ENCODE measurements around the gene GYS1. TPM values are rescaled to one million over a fixed set of nuclear protein-coding genes. Genes with fewer than 3 reads are reported as not detected.

GYS1 gene
- total and polyA plus RNA-seq, 2 of the 8 experiments (the other 6 are each of a cell fraction or from before 2014, with no cell fraction given): 30.0 to 38.7 TPM

- CTCF ChIA-PET (ENCODE audit: partially characterized antibody): interaction anchor here (0.6 to 1.4 kb wide), 14 partner anchors 8 to 464 kb away, joined by 3 to 6 read pairs (median 4); partner anchors contain the start of genes GYS1 and RUVBL2
- no peak overlapping the region for H2BK5ac ChIP-seq (ENCODE audit: low read depth, low read length)
- H4K20me1 ChIP-seq (replicated peaks in 1 of 2; ENCODE audit: control insufficient read depth in 1 of 2, insufficient read depth in 2 of 2, low read length in 2 of 2): peaks cover 3 to 15% of the 10 kb centered on the region in 2 experiments
- POLR2A ChIA-PET (ENCODE audit: partially characterized antibody): interaction anchor here (0.6 to 5.4 kb wide), 32 partner anchors 8 to 347 kb away, joined by 3 to 56 read pairs (median 4); partner anchors contain the start of genes BAX, DHDH, GYS1 and NUCB1
- H3K4me1 ChIP-seq (replicated peaks in 1 of 4; ENCODE audit: control insufficient read depth in 3 of 4, insufficient read depth in 4 of 4, low read length in 3 of 4): peaks cover 4 to 20% (median 13%) of the 10 kb centered on the region in 4 experiments
- no peak overlapping the region for H2AK5ac ChIP-seq (ENCODE audit: low read depth, low read length)
- H3K4me3 ChIP-seq (ENCODE audit: extremely low read depth in 1 of 4, insufficient read depth in 2 of 4, low read depth in 3 of 4, low read length in 4 of 4): peak overlapping the region; percentile 86 to 96 (median 92); a peak in 7 of 8 replicates
- no peak overlapping the region for H3K23ac ChIP-seq (ENCODE audit: insufficient read length)
- no peak overlapping the region for H4K8ac ChIP-seq (ENCODE audit: extremely low read depth, insufficient read depth, low read length)
- H3K4me2 ChIP-seq (ENCODE audit: insufficient read depth in 1 of 2, low read depth in 2 of 2, low read length in 2 of 2): peak overlapping the region; percentile 89 to 99
- H3K79me2 ChIP-seq (ENCODE audit: control insufficient read depth in 1 of 2, insufficient read depth in 2 of 2, low read length in 2 of 2): peaks cover 0 to 13% of the 10 kb centered on the region in 2 experiments; a peak in 2 of 4 replicates
- no peak overlapping the region for H2BK15ac ChIP-seq (ENCODE audit: low read length)
- no peak overlapping the region for H4K5ac ChIP-seq (ENCODE audit: insufficient read length, low read depth, low read length)
- 90% methylated on average over 10 of the region's 10 CpGs; no CpG with 5 or more reads in 1 of the 2 experiments for whole genome bisulfite sequencing, 2 experiments (ENCODE audit: extremely low coverage in 1 of 2, insufficient coverage in 1 of 2, insufficient read length in 1 of 2, insufficient replicate concordance in 2 of 2, low coverage in 1 of 2, low lambda C conversion rate in 2 of 2, missing lambda C conversion rate in 1 of 2)
- no peak overlapping the region for H3K4ac ChIP-seq (replicated peaks; ENCODE audit: insufficient read length, low read depth, low read length)
- no peak overlapping the region for H4K91ac ChIP-seq (replicated peaks; ENCODE audit: insufficient read length, low read length)
- no peak overlapping the region for H2BK20ac ChIP-seq (ENCODE audit: low read length)
- no peak overlapping the region for H2BK120ac ChIP-seq (replicated peaks; ENCODE audit: low read depth, low read length)
- peaks cover 17% of the 10 kb centered on the region; the same call in 1 of the 2 replicates for H3K23me2 ChIP-seq (ENCODE audit: low read depth, low read length)
- H3K27ac ChIP-seq (ENCODE audit: low read depth, low read length): no peak overlapping the region
- no peak for DNase-seq (ENCODE audit: low read depth in 1 of 2, low spot score in 2 of 2)
- H2AFZ ChIP-seq (ENCODE audit: low read length): no peak overlapping the region
- H3K79me1 ChIP-seq (ENCODE audit: low read depth, low read length): peaks cover 2% of the 10 kb centered on the region; the same call in 1 of the 2 replicates
- no peak for FAIRE-seq
- no peak overlapping the region for H3K18ac ChIP-seq (ENCODE audit: extremely low read depth, low read length)
- no peak overlapping the region for H3K56ac ChIP-seq (replicated peaks; ENCODE audit: insufficient read length, low read depth, low read length)
- no peaks in the 10 kb centered on the region for H3K27me3 ChIP-seq (replicated peaks in 1 of 4; ENCODE audit: control insufficient read depth in 3 of 4, extremely low read depth in 1 of 4, insufficient read depth in 3 of 4, low read length in 3 of 4)
- H3K9ac ChIP-seq (replicated peaks in 1 of 4; ENCODE audit: extremely low read depth in 1 of 4, low read depth in 3 of 4, low read length in 3 of 4): no peak overlapping the region
- H3K36me3 ChIP-seq (ENCODE audit: control insufficient read depth in 2 of 4, insufficient read depth in 4 of 4, low read length in 3 of 4): peaks cover 2 to 28% (median 10%) of the 10 kb centered on the region in 4 experiments; a peak in 5 of 8 replicates
- H2BK12ac ChIP-seq (ENCODE audit: low read depth, low read length): no peak overlapping the region
- no peaks in the 10 kb centered on the region for H3K9me3 ChIP-seq (ENCODE audit: insufficient read depth in 2 of 2, low read depth in 1 of 2, low read length in 1 of 2)
- no peak overlapping the region for H3K14ac ChIP-seq (ENCODE audit: insufficient read length)
- TF ChIP-seq E2F6 (IDR thresholded peaks at IDR 0.05) (no peak), ATF3 (IDR thresholded peaks at IDR 0.05; ENCODE audit: insufficient read depth, low read depth, low read length) (no peak), TBP (IDR thresholded peaks at IDR 0.05; ENCODE audit: low read depth, low read length) (no peak), ATF2 (IDR thresholded peaks at IDR 0.05; ENCODE audit: low read length) (no peak), RFX5 (IDR thresholded peaks at IDR 0.05; ENCODE audit: borderline replicate concordance, low read depth, low read length) (no peak), SP1 (IDR thresholded peaks at IDR 0.05; ENCODE audit: low read depth, low read length) (no peak; the same call in 1 of the 2 replicates), FOSL1 (IDR thresholded peaks at IDR 0.05; ENCODE audit: insufficient read depth, low read depth, low read length) (no peak), POLR2AphosphoS5 (IDR thresholded peaks at IDR 0.05; ENCODE audit: low read depth, low read length) (peak; percentile 33; the same call in 1 of the 2 replicates)
Measured at GRCh38 chr19:48966541-48967345, 26.4 kb downstream of the GYS1 start.

All from H1 (cell line).